Chondrocyte (in vitro differentiated cells): ENCODE data around the gene TNNI2. TPM values are rescaled to one million over a fixed set of nuclear protein-coding genes. Genes with fewer than 3 reads are reported as not detected.

Experiments used
- DNase-seq: peaks from one replicate; pipeline ENCODE4 v3.0.0; 2021; ENCODE audit warnings: mixed read lengths, low spot score
- H3K27ac Mint-ChIP-seq: one replicate; pipeline ENCODE4 v1.8.0; 2021; ENCODE audit warnings: mild to moderate bottlenecking, moderate library complexity, mixed read lengths; ENCODE audit not compliant: unreplicated experiment
- H3K27me3 Mint-ChIP-seq: 2 replicates; pipeline ENCODE4 v1.8.0; 2021; ENCODE audit warnings: low read depth, mixed read lengths
- H3K36me3 Mint-ChIP-seq: 2 replicates; pipeline ENCODE4 v1.8.0; 2021; ENCODE audit warnings: low read depth, mixed read lengths
- H3K4me1 Mint-ChIP-seq: 2 replicates; pipeline ENCODE4 v1.8.0; 2021; ENCODE audit warnings: low read depth, mild to moderate bottlenecking, mixed read lengths
- H3K4me3 Mint-ChIP-seq: one replicate; pipeline ENCODE4 v1.8.0; 2021; ENCODE audit warnings: mild to moderate bottlenecking, moderate library complexity, mixed read lengths; ENCODE audit not compliant: unreplicated experiment
- H3K9me3 Mint-ChIP-seq: 2 replicates; pipeline ENCODE4 v1.8.0; 2021; ENCODE audit warnings: low read depth, mixed read lengths
- total RNA-seq: library from RNA; stranded (reverse); gene quantifications from 3 replicates; pipeline ENCODE4 v1.2.1, GENCODE V29; 2021
- TF ChIP-seq, protein P1 (sequence below): fragments of 200-600 bp; sonication (generic); IDR thresholded peaks from 2 replicates; pipeline ENCODE4 v1.5.0; 2021; ENCODE audit warnings: antibody characterized with exemption, mild to moderate bottlenecking, moderate library complexity

Gene TNNI2
- total RNA-seq, 1 donor from 2014 or later, result 1.3 TPM

DNA sequence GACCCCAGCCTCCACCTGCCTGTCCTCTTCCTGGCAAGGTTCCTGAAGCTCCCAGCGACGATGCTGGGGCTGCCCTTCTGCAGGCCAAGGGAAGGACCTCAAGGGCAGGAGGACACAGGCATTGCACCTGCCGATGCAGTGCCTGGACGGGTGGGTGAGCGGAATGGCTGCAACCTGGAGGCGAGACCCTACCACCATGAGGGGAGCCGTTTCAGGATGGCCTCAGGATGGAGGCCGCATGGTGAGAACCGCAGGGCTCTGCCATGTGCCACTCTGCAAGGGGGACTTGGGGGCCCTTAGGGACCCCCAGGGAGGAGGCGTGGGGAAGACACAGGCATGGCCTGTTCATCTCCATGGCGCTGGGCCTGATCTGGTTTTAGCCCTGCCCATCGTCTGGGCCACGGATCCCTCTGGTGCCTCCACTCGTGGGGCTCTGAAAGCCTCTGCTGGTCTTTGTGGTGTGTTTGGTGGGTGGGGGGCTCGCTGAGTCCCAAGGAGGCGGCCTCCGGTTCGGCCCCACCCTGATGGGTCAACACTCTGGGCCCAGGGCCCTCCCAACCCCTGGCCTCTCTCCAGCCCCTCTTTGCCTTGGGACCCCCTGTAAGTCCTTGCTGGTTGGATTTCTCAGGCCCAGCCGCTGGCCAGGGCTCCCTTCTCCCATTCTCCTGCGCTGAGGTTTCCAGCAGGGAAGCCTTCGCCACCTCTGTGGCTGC, 12.8 kb downstream of the TNNI2 start:
- H3K4me1 Mint-ChIP-seq, result peaks cover 4% of the 10 kb centered on the region
- H3K9me3 Mint-ChIP-seq, result no peaks in the 10 kb centered on the region
- no peak overlapping the region for H3K4me3 Mint-ChIP-seq
- no peaks in the 10 kb centered on the region for H3K36me3 Mint-ChIP-seq
- no peaks in the 10 kb centered on the region for H3K27me3 Mint-ChIP-seq
- TF ChIP-seq, protein P1, sequence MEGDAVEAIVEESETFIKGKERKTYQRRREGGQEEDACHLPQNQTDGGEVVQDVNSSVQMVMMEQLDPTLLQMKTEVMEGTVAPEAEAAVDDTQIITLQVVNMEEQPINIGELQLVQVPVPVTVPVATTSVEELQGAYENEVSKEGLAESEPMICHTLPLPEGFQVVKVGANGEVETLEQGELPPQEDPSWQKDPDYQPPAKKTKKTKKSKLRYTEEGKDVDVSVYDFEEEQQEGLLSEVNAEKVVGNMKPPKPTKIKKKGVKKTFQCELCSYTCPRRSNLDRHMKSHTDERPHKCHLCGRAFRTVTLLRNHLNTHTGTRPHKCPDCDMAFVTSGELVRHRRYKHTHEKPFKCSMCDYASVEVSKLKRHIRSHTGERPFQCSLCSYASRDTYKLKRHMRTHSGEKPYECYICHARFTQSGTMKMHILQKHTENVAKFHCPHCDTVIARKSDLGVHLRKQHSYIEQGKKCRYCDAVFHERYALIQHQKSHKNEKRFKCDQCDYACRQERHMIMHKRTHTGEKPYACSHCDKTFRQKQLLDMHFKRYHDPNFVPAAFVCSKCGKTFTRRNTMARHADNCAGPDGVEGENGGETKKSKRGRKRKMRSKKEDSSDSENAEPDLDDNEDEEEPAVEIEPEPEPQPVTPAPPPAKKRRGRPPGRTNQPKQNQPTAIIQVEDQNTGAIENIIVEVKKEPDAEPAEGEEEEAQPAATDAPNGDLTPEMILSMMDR, result no peak
- H3K27ac Mint-ChIP-seq, result no peak overlapping the region
- no peak for DNase-seq

DNA sequence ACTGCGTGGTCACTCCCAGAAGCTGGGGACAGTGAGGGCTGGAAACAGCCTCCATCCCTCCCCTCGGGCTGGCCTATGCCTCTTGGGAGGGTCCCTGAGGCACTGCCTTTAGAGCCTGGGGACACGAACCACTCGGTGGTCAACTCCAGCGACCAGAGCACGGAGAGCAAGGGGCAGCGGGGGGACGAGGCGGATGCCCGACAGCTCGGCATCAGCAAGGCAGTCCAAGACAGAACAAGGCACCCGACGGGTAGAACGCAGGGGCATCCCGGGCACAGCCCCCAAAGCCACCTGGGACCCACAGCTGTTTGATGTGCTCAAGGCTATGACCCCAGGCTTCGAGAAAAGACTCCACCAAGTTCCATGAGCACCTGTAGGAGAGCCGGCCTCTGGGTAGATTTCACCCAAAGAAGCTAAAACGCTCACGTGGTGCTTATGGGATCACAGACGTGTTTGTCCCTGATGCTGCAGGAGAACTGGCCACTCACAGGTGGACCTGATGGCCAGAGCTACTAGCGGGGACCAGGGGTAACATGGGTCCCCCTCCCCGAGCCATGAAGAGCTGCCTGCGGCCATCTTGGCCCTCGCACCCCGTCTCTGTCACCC, 13.6 kb downstream of the TNNI2 start:
- Mint-ChIP-seq H3K9me3 (no peaks in the 10 kb centered on the region), H3K4me1 (peaks cover 4% of the 10 kb centered on the region), H3K36me3 (no peaks in the 10 kb centered on the region), H3K27ac (no peak overlapping the region), H3K4me3 (no peak overlapping the region), H3K27me3 (no peaks in the 10 kb centered on the region)
- DNase-seq, result no peak
- TF ChIP-seq, protein P1, result no peak

DNA sequence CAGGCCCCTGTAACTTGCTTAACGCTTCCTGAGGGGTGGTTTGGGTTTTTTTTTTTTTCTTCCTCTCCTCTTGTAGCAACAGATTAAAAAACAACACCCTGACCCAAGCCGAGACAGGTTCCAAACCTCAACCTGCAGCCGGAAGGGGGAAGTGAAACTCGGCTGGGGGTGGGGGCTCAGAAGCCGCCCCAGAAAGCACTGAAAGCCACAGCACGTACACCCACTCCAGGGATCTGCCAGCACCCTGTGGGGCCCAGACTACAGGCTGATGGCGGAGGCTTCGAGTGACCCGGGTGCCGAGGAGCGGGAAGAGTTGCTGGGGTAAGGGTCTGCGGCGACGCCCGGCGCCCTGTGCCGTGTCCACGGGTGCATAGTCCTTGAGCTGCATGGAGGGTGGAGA, 14.1 kb downstream of the TNNI2 start, which contains the start of gene LSP1:
Gene LSP1 (plus strand): TSS at position 208 of the 400 bp plus-strand sequence. CDS start 61 bp downstream, at position 269.
- Mint-ChIP-seq H3K9me3 (no peaks in the 10 kb centered on the region), H3K27ac (no peak within 1 kb of the TSS), H3K4me3 (no peak within 1 kb of the TSS), H3K36me3 (no peaks in the 10 kb centered on the region), H3K27me3 (no peaks in the 10 kb centered on the region), H3K4me1 (peaks cover under 1% of the 10 kb centered on the region)
- no peak for DNase-seq
- TF ChIP-seq, protein P1, result no peak

DNA sequence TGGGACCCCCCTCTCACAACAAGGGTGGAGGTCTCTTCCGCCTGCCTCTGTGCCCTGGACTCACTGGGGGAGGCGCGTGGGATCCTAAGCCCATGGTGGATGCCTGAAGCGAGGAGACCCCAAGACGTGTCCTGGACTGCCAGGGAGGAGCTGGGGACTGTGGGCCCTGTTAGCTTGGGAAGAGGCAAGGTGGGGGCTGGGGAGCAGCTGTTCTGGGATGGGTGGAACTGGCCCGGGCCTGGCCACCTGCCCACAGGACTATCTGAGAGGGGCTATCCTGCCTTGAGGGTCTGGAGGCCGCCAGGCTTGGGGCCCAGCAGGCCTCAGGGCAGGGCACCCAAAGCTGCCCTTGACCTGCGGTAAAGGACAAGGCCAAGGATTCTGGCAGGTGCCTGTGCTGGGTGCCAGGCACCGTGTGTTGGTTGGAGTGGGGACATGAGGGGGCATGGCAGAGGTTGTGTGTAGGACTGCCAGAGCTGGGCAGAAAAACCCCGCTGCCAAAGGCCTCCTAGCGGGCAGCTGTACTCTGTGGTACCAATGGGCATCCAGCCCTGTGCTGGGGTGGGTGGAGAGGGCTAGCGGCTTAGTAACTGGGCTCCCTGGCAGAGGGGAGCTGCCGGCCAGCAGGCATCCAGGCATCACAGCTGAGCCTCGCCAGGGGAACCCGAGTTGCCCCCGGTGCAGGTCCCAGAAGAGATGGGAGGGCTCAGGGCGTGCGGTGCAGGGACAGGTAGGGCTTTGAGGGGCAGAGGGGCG, 14.8 kb downstream of the TNNI2 start:
- Mint-ChIP-seq H3K27me3 (no peaks in the 10 kb centered on the region), H3K27ac (no peak overlapping the region), H3K9me3 (no peaks in the 10 kb centered on the region), H3K4me1 (no peaks in the 10 kb centered on the region), H3K4me3 (no peak overlapping the region), H3K36me3 (no peaks in the 10 kb centered on the region)
- TF ChIP-seq, protein P1, result no peak
- DNase-seq, result no peak
